ENCODE data around the gene CHN2. TPM values are rescaled to one million over a fixed set of nuclear protein-coding genes. Genes with fewer than 3 reads are reported as not detected.

Gene CHN2
- polyA plus RNA-seq, 4 donors, result 13.9 to 19.7 (median 17.4) TPM

DNA sequence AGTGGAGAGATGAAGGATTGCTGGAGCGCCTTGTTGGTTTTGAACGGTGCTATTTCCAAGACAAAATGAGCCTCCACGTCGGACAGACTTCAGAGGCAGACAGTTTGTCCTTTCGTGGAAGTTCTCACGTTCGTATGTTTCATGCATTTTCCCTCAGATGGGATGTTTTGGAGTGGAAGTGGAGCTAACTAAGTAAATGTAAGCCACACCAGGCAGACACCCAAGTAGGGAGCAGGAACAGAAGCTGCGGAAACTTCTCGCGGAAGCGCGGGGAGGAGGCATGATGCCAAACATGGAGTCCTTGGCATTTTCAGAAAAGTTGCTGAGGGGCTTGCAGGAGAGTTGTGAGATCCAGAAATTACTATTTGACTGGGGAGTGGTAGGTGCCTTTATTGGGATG, 223.5 kb downstream of the CHN2 start:
- DNase-seq (ENCODE audit: low read depth in 4 of 4, low spot score in 2 of 4), result no peak

DNA sequence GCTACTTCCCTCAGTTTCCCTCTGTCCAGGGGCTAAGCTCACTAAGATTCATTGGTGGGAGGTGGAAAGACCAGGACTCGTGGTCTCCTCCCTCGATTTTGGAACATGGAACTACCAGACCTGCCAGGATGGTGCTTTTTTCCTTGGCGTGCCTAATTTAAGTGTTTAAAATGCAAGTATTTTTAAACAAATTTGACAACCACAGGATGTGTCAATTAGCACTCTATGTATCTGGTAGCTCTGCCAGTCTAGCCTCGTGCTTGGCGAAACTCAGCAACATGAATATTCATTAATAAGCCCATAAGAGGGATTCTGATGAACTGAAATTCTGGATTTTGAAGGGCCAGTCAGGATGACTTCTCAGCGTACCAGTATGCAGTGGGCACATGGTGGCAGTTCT, 224.1 kb downstream of the CHN2 start:
- DNase-seq (ENCODE audit: low read depth in 4 of 4, low spot score in 2 of 4), result no peak

GRCh38 chr7:29420011-29420410, 225.4 kb downstream of the CHN2 start:
- DNase-seq (ENCODE audit: low read depth in 4 of 4, low spot score in 2 of 4), result no peak

- DNase-seq (ENCODE audit: low read depth in 4 of 4, low spot score in 2 of 4), result no peak
These were observed 226.7 kb downstream of the CHN2 start for GRCh38 chr7:29421010-29421956.

- DNase-seq (ENCODE audit: low read depth in 4 of 4, low spot score in 2 of 4), result no peak
These were observed 228.3 kb downstream of the CHN2 start for GRCh38 chr7:29422829-29423228.

- DNase-seq (ENCODE audit: low read depth in 4 of 4, low spot score in 2 of 4), result no peak
These were observed 229.9 kb downstream of the CHN2 start for GRCh38 chr7:29424295-29424983.

- no peak for DNase-seq (ENCODE audit: low read depth in 4 of 4, low spot score in 2 of 4)
These were observed 230.4 kb downstream of the CHN2 start for GRCh38 chr7:29424984-29425309.

DNA sequence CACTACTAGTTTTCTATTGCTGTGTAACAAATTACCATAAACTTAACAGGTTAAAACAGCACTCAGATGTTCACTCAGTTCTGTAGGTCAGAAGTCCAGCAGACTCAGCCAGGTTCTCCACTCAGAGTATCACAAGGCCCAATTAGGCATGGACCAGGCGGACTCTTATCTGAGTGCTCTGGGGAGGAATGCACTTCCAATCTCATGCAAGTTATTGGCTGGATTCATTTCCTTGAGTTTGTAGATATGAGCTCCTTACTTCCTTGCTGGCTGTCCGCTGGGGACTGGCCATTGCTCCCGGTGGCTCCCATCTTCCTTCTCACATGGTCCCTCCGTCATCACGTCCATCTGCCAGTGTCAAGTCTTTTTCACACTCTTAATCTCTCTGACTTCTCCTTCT, 232.0 kb downstream of the CHN2 start:
- DNase-seq (ENCODE audit: low read depth in 4 of 4, low spot score in 2 of 4), result no peak

DNA sequence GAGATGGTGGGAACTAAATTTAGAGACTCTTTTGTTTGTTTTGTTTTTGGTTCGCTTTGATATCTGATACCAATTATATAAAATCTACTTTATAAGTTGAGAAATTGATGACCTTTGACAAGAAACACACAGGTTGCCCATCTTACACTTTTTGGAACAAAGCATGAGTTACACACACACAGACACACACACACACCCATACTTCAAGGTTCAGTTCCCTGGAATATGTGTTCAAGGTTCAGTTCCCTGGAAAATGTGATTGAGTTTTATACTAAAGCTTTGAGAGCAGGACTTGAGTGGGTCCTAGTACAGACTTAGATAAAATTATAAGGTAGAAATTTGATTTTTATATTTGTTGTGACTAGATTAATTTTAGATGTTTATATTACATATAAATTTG, 234.8 kb downstream of the CHN2 start:
- DNase-seq (ENCODE audit: low read depth in 4 of 4, low spot score in 2 of 4), result no peak

DNA sequence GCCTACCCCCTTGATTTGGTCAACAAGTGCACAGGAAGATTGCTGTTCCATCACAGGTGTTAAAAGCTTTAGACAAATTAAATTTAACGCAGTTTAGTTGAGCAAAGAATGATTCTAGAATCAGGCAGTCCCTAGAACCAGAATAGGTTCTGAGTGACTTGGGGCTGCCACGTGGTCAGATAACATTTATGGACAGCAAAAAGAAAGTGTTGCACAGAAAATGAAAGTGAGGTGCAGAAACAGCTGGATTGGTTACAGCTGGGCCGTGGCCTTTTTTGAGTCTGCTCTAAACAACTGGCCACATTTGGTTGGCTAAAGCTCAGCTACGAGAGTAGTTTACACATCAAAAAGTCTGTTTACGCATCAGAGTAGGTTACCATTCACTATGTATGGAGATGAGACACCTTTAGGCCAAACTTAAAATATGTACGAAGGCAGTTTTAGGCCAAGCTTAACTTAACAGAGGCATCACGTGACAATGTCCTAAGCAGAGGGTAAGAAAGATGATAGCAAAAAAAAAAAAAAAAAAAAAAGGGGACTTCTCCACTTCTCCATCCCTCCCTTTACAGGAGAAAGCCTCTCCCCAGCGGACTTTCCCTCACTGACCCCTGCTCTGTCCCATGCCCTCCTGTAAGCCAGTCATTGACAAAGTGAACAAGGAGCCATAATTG, 235.8 kb downstream of the CHN2 start:
- DNase-seq (ENCODE audit: low read depth in 4 of 4, low spot score in 2 of 4), result no peak

GRCh38 chr7:29431686-29432085, 237.1 kb downstream of the CHN2 start:
- no peak for DNase-seq (ENCODE audit: low read depth in 4 of 4, low spot score in 2 of 4)

DNA sequence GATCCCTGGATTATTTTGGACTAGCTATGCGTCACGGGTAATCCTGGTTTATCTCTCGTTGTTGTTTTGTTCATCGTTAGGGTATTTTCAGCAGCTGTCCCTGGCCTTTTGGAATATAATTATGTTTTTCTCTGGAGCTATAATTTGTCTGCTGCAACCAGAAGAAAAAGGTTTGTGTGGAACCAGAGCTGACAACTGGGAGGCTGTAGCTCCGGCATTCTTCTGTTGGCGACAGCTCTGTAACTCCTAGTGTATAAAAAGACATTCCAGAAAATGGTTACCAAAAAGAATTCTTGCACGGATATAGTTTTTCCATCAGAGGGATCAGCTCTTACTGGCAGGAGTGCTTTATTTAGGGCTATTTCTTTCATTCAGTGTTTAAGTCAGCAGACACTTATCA, 238.1 kb downstream of the CHN2 start:
- no peak for DNase-seq (ENCODE audit: low read depth in 4 of 4, low spot score in 2 of 4)

DNA sequence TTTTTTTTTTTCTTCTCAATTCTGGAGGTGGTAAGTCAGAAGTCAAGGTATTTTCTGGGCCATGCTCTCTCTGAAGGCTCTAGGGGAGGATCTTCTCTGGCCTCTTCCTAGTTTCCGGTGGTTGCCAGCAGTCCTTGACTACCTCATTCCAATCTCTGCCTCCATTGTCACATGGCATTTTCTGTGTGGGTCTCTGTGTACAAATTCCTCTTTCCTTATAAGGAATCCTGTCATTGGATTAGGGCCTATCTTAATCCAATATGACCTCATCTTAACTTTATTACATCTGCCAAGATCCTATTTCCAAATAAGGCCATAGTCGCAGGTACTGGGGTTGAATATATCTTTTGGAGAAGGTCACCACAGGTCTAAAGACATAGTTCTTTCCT, 239.8 kb downstream of the CHN2 start:
- no peak for DNase-seq (ENCODE audit: low read depth in 4 of 4, low spot score in 2 of 4)

GRCh38 chr7:29435167-29435566, 240.6 kb downstream of the CHN2 start:
- DNase-seq (ENCODE audit: low read depth in 4 of 4, low spot score in 2 of 4), result no peak

DNA sequence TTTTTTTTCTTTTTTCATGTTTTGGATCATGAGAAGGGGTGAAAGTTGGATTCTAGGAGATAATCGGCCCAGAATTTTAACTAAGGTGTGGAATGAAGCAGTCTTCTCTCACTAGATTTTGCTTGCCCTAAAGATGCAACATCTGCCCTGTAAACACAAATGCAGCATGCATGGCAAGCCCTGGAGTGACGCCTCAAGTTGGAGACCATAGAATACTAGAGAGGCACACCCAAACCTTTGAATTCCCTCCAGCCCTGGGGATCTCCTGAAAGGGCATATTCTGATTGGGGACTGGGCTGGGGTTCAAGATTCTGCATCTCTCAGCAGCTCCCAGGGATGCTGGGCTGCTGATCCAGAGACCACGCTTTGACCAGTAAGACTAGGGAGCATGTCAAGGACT, 241.3 kb downstream of the CHN2 start:
- DNase-seq (ENCODE audit: low read depth in 4 of 4, low spot score in 2 of 4), result no peak

DNA sequence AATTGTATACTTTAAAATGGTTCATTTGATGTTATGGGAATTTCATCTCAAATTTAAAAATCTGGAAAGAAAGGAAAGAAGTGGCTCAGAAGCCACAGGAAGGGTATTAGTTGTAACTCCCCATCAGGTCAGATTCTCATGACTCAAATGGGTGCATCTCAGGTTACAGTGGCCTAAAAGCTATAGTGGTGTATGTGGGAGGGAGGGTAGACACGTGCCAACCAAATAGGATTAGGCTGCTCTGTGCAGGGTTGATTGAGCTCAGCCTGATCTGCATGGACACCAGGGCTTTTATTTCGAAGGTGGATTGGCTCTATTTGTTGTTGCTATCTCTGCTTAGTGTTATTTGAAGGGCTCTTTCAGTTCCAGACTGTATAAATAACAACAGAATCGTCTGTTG, 247.6 kb downstream of the CHN2 start:
- DNase-seq (ENCODE audit: low read depth in 4 of 4, low spot score in 2 of 4), result no peak

DNA sequence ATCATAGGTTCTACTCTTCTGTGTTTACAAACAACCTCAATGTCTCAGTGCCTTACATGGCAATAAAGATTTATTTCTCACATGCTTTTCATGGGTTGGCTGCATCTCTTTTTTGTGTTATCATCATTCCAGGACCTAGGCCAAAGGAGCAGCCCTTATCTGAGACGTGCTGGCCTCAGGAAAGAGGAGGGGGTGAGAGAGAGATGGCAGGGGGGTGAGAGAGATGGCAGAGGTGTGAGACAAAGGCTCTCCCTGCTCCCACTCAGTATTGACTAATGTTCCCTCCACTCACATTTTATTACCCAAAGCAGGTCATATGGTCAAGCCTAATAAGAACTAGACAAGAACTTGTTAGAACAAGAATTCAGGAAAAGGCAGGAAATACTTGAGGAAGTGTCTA, 249.0 kb downstream of the CHN2 start:
- DNase-seq (ENCODE audit: low read depth in 4 of 4, low spot score in 2 of 4), result no peak

GRCh38 chr7:29444267-29444666, 249.7 kb downstream of the CHN2 start:
- no peak for DNase-seq (ENCODE audit: low read depth in 4 of 4, low spot score in 2 of 4)

DNA sequence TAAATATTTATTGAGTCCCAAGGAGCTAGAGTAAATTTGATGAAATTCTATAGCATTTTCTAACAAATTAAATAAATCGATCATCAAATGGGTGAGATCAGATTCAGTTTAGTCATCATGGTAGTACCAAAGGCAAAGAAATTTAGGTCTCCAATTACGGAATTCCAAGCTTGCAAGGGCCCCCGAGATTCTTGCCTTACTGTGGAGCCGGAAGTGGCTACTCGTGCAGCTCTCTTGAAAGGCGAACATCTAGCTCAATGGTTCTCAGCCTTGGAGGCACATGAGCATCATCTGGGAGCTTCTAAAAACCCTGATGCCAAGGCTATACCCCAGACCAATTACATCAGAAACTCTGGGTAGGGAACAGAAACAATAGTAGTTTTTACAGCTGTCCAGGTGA, 251.2 kb downstream of the CHN2 start:
- no peak for DNase-seq (ENCODE audit: low read depth in 4 of 4, low spot score in 2 of 4)

- DNase-seq (ENCODE audit: low read depth in 4 of 4, low spot score in 2 of 4), result no peak
These were observed 253.3 kb downstream of the CHN2 start for GRCh38 chr7:29447828-29448227.

DNA sequence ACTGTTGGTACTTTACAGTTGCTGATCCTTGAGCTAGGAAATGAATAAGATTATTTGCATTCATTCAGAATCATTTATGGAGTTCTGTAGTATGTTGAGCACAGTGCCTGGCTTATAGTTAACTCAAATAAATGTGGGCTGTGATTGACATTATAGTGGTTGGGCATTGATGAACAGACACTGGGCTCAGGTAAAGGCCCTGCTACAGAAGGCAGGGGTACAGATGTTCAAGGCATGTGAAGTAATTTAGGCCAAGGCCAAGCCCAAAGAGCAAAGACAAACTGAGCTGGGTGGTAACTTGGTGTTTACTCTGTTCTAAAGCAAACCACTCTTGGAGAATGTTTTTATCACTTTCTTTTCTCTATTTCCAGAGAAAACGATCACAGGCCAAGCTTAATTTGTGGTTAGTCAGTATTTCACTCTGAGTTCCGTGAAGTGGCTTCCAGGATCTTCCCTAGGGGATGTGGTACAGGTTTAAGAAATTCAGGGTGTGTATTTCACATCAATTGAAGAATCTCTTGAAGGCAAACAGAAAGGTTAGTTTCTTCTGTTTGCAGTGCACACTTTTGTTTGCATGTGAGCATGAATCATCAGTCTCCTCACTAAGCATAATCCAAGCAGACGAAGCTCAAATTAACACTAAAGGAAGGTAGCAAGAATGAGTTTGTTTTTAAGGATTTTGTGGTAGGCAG, 255.1 kb downstream of the CHN2 start:
- DNase-seq (ENCODE audit: low read depth in 4 of 4, low spot score in 2 of 4), result no peak
